Right renal pelvis (tissue), 4 donors: ENCODE results near the gene STK16. TPM values are rescaled to one million over a fixed set of nuclear protein-coding genes. Genes with fewer than 3 reads are reported as not detected.

Experiments
- polyA plus RNA-seq, 4 donors: library from polyadenylated mRNA; unstranded; fragments of 120-200 nt; gene quantifications; one replicate each; pipeline ENCODE4 v1.2.1, GENCODE V29; 2013; ENCODE audit not compliant: insufficient read length in 4 of 4

STK16 gene
- polyA plus RNA-seq, 4 donors: 36.3 to 41.8 (median 37.8) TPM

Other genes with a start within 250 kb of the STK16 start
- under 1 TPM; 0.19 to 0.41 (median 0.25) TPM for gene CFAP65, start 204.0 kb upstream of the STK16 start, polyA plus RNA-seq
- gene IHH, start 184.6 kb upstream of the STK16 start, polyA plus RNA-seq: 1 to 10 TPM; 1.5 to 2.5 (median 1.8) TPM
- 10 to 100 TPM; 18.8 to 21.3 (median 20.1) TPM for gene NHEJ1, start 84.7 kb upstream of the STK16 start, polyA plus RNA-seq
- 10 to 100 TPM; 14.8 to 23.3 (median 18.8) TPM for gene SLC23A3, start 75.5 kb upstream of the STK16 start, polyA plus RNA-seq
- gene CNPPD1, start 68.6 kb upstream of the STK16 start, polyA plus RNA-seq: 10 to 100 TPM; 66.2 to 75.3 (median 70.5) TPM
- 100 to 1,000 TPM; 110 to 129 (median 121) TPM for gene RETREG2, start 67.2 kb upstream of the STK16 start, polyA plus RNA-seq
- 10 to 100 TPM; 40.5 to 46.5 (median 43.2) TPM for gene ZFAND2B, start 38.7 kb upstream of the STK16 start, polyA plus RNA-seq
- 10 to 100 TPM; 32.4 to 40.3 (median 36.8) TPM for gene ABCB6, start 26.5 kb upstream of the STK16 start, polyA plus RNA-seq
- 10 to 100 TPM; 43.5 to 49.3 (median 45.6) TPM for gene ATG9A, start 15.8 kb upstream of the STK16 start, polyA plus RNA-seq
- 10 to 100 TPM; 40.5 to 59.2 (median 50.4) TPM for gene ANKZF1, start 15.7 kb upstream of the STK16 start, polyA plus RNA-seq
- 10 to 100 TPM; 21.3 to 28.2 (median 24.2) TPM for gene GLB1L, start within 50 bp of the STK16 start, polyA plus RNA-seq
- under 1 TPM; 0.87 to 0.97 (median 0.92) TPM for gene TUBA4B, start 7.8 kb downstream of the STK16 start, polyA plus RNA-seq
- 10 to 100 TPM; 34.0 to 60.1 (median 37.1) TPM for gene TUBA4A, start 8.4 kb downstream of the STK16 start, polyA plus RNA-seq
- gene DNAJB2, start 33.9 kb downstream of the STK16 start, polyA plus RNA-seq: 10 to 100 TPM; 73.3 to 89.5 (median 76.2) TPM
- under 1 TPM in 2 of 4 donors, not detected in 2; 0.31 to 0.56 TPM for gene PTPRN, start 63.9 kb downstream of the STK16 start, polyA plus RNA-seq
- gene RESP18, start 87.3 kb downstream of the STK16 start, polyA plus RNA-seq: not detected
- gene DNPEP, start 142.4 kb downstream of the STK16 start, polyA plus RNA-seq: 10 to 100 TPM; 54.2 to 67.5 (median 58.2) TPM
- 1 to 10 TPM; 5.9 to 6.8 (median 6.6) TPM for gene DES, start 172.9 kb downstream of the STK16 start, polyA plus RNA-seq
- 10 to 100 TPM; 10.3 to 15.2 (median 13.3) TPM for gene SPEG, start 189.4 kb downstream of the STK16 start, polyA plus RNA-seq